Hepatocyte (in vitro differentiated cells): ENCODE data around the gene ODF4. TPM values are rescaled to one million over a fixed set of nuclear protein-coding genes. Genes with fewer than 3 reads are reported as not detected.

Source experiments
- DNase-seq: peaks from one replicate; pipeline ENCODE4 v3.0.0-alpha.2; 2016; ENCODE audit warnings: low spot score
- H2AFZ ChIP-seq: fragments of 200-600 bp; sonication (generic); 2 replicates; pipeline ENCODE4 v1.6.0; 2016; ENCODE audit warnings: antibody characterized with exemption, mild to moderate bottlenecking
- H3K27ac ChIP-seq: fragments of 200-600 bp; sonication (generic); 2 replicates; pipeline ENCODE4 v1.5.1; 2016; ENCODE audit warnings: mild to moderate bottlenecking
- H3K27me3 ChIP-seq: fragments of 200-600 bp; sonication (generic); 2 replicates; pipeline ENCODE4 v1.6.1; 2016
- H3K36me3 ChIP-seq: fragments of 200-600 bp; sonication (generic); replicated peaks from 2 replicates; pipeline ENCODE4 v1.5.1; 2016; ENCODE audit warnings: low read depth; ENCODE audit not compliant: insufficient read depth
- H3K4me1 ChIP-seq: fragments of 200-600 bp; sonication (generic); 2 replicates; pipeline ENCODE4 v1.5.1; 2016; ENCODE audit warnings: mild to moderate bottlenecking, moderate library complexity; ENCODE audit not compliant: insufficient read depth
- H3K4me2 ChIP-seq: fragments of 200-600 bp; sonication (generic); 2 replicates; pipeline ENCODE4 v1.6.0; 2016
- H3K4me3 ChIP-seq: fragments of 200-600 bp; sonication (generic); 2 replicates; pipeline ENCODE4 v1.5.1; 2016; ENCODE audit warnings: mild to moderate bottlenecking
- H3K79me2 ChIP-seq: fragments of 200-600 bp; sonication (generic); 2 replicates; pipeline ENCODE4 v1.6.0; 2017; ENCODE audit warnings: mild to moderate bottlenecking
- H3K9me2 ChIP-seq: fragments of 200-600 bp; sonication (generic); replicated peaks from 2 replicates; pipeline ENCODE4 v1.6.0; 2017; ENCODE audit warnings: mild to moderate bottlenecking; ENCODE audit not compliant: insufficient read depth
- H3K9me3 ChIP-seq: fragments of 200-600 bp; sonication (generic); 2 replicates; pipeline ENCODE4 v1.5.1; 2016; ENCODE audit warnings: low read depth, mild to moderate bottlenecking
- H4K20me1 ChIP-seq: fragments of 200-600 bp; sonication (generic); 2 replicates; pipeline ENCODE4 v1.6.0; 2016; ENCODE audit warnings: mild to moderate bottlenecking; ENCODE audit not compliant: insufficient read depth, poor library complexity, severe bottlenecking
- EZH2 ChIP-seq: fragments of 200-600 bp; sonication (generic); IDR thresholded peaks from 2 replicates; pipeline ENCODE4 v1.6.1; 2016; ENCODE audit warnings: antibody characterized with exemption, mild to moderate bottlenecking, borderline replicate concordance
- EZH2phosphoT487 ChIP-seq: fragments of 200-600 bp; sonication (generic); IDR thresholded peaks from one replicate; pipeline ENCODE4 v1.6.1; 2018; ENCODE audit warnings: antibody characterized with exemption, mild to moderate bottlenecking, low read depth, moderate library complexity; ENCODE audit not compliant: unreplicated experiment, severe bottlenecking
- WGBS: methylation state at CpG from one replicate; pipeline ENCODE4 v1.1.6; 2016; ENCODE audit warnings: low lambda C conversion rate; ENCODE audit errors: missing lambda C conversion rate; 5-methylcytosine and 5-hydroxymethylcytosine counted together
- polyA plus RNA-seq: library from polyadenylated mRNA; unstranded; fragments of >200 nt; fragmentation: Nextera tagmentation; extraction: Ambion mirVana; gene quantifications from 2 replicates; pipeline ENCODE4 v1.2.1, GENCODE V29; 2016
- total RNA-seq: library from RNA; depleted of rRNA; stranded (reverse); fragments of >200 nt; gene quantifications from 2 replicates; pipeline ENCODE4 v1.2.3, GENCODE V29; 2014
- TF ChIP-seq, protein P1 (sequence below): fragments of 200-600 bp; sonication (generic); IDR thresholded peaks from 2 replicates; pipeline ENCODE4 v1.5.1; 2016; ENCODE audit warnings: antibody characterized with exemption, mild to moderate bottlenecking; ENCODE audit not compliant: poor library complexity

Gene ODF4
- total and polyA plus RNA-seq, 2 experiments from 2014 or later = not detected

- H3K9me3 ChIP-seq = no peaks in the 10 kb centered on the region
- peak within 1 kb of the TSS; percentile 77 for H3K4me2 ChIP-seq
- H3K27ac ChIP-seq = peak within 1 kb of the TSS; percentile 92
- peak within 1 kb of the TSS; percentile 99 for H2AFZ ChIP-seq
- peaks cover 27% of the 10 kb centered on the region for H3K4me1 ChIP-seq
- WGBS = 1% methylated on average over 29 of the region's 55 CpGs
- peak within 1 kb of the TSS; percentile 51 for H3K4me3 ChIP-seq
- DNase-seq = peak; percentile 99
- H3K36me3 ChIP-seq = peaks cover 10% of the 10 kb centered on the region
- H3K27me3 ChIP-seq = no peaks in the 10 kb centered on the region
- no peaks in the 10 kb centered on the region for H3K9me2 ChIP-seq
- H4K20me1 ChIP-seq = peaks cover 29% of the 10 kb centered on the region
- TF ChIP-seq, protein P1, sequence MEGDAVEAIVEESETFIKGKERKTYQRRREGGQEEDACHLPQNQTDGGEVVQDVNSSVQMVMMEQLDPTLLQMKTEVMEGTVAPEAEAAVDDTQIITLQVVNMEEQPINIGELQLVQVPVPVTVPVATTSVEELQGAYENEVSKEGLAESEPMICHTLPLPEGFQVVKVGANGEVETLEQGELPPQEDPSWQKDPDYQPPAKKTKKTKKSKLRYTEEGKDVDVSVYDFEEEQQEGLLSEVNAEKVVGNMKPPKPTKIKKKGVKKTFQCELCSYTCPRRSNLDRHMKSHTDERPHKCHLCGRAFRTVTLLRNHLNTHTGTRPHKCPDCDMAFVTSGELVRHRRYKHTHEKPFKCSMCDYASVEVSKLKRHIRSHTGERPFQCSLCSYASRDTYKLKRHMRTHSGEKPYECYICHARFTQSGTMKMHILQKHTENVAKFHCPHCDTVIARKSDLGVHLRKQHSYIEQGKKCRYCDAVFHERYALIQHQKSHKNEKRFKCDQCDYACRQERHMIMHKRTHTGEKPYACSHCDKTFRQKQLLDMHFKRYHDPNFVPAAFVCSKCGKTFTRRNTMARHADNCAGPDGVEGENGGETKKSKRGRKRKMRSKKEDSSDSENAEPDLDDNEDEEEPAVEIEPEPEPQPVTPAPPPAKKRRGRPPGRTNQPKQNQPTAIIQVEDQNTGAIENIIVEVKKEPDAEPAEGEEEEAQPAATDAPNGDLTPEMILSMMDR = peak; percentile 98
- no peak for TF ChIP-seq EZH2
- H3K79me2 ChIP-seq = peaks cover 44% of the 10 kb centered on the region
Measured at GRCh38 chr17:8383143-8383822, 43.6 kb downstream of the ODF4 start, which contains the start of gene RPL26. Gene RPL26, minus strand, starts transcription at chr17:8383193. Its CDS starts 883 bp downstream, at chr17:8382310.

GRCh38 chr17:8384801-8385378, 45.2 kb downstream of the ODF4 start:
- Histone ChIP-seq H3K4me3 (no peak overlapping the region), H3K27me3 (no peaks in the 10 kb centered on the region), H4K20me1 (peaks cover 20% of the 10 kb centered on the region), H3K36me3 (peaks cover 8% of the 10 kb centered on the region), H3K27ac (peak overlapping the region; percentile 92), H3K9me3 (no peaks in the 10 kb centered on the region), H2AFZ (no peak overlapping the region), H3K9me2 (no peaks in the 10 kb centered on the region), H3K79me2 (peaks cover 32% of the 10 kb centered on the region), H3K4me1 (peaks cover 27% of the 10 kb centered on the region), H3K4me2 (peak overlapping the region; percentile 77)
- WGBS = 45% methylated on average over 12 of the region's 12 CpGs
- peak; percentile 53 for DNase-seq
- TF ChIP-seq, protein P1 = no peak
- TF ChIP-seq EZH2phosphoT487 (no peak), EZH2 (no peak)

- Histone ChIP-seq H3K4me3 (no peak overlapping the region), H2AFZ (no peak overlapping the region), H3K27me3 (no peaks in the 10 kb centered on the region), H3K27ac (no peak overlapping the region), H3K9me3 (no peaks in the 10 kb centered on the region), H3K9me2 (no peaks in the 10 kb centered on the region), H3K4me1 (peaks cover 8% of the 10 kb centered on the region), H3K36me3 (no peaks in the 10 kb centered on the region), H4K20me1 (peaks cover 3% of the 10 kb centered on the region), H3K79me2 (peaks cover 12% of the 10 kb centered on the region), H3K4me2 (no peak overlapping the region)
- DNase-seq = no peak
- 61% methylated on average over 6 of the region's 6 CpGs for WGBS
- TF ChIP-seq, protein P1 = no peak
- no peak for TF ChIP-seq EZH2phosphoT487
Measured at GRCh38 chr17:8386841-8387240, 47.2 kb downstream of the ODF4 start.
